CD14-positive monocyte (primary cell): ENCODE results near the gene MIAT. TPM values are rescaled to one million over a fixed set of nuclear protein-coding genes. Genes with fewer than 3 reads are reported as not detected.
A peak's percentile ranks its signal among the peaks of the same experiment; 100 is the strongest.

Experiments
- DNase-seq, 3 donors: peaks; one replicate each; pipeline ENCODE4 v3.0.0-alpha.2; 2011 to 2022
- H2AFZ ChIP-seq: 2 replicates; pipeline ENCODE4 v1.6.0; 2012; ENCODE audit warnings: mild to moderate bottlenecking, low read depth, low read length, inconsistent platforms; ENCODE audit not compliant: insufficient read depth, poor library complexity, severe bottlenecking
- H3K27ac ChIP-seq, 2 donors: 1 replicate in 1 of 2; 2 replicates in 1 of 2; pipeline ENCODE4 v1.5.1; 2012 to 2013; ENCODE audit warnings: low read length in 2 of 2, control low read depth in 1 of 2, inconsistent platforms in 1 of 2, low read depth in 1 of 2, mild to moderate bottlenecking in 1 of 2
- H3K27me3 ChIP-seq, 2 donors: one replicate each; pipeline versions ENCODE4 v1.6.0 to v1.6.1; 2011 to 2013; ENCODE audit warnings: low read length in 2 of 2; ENCODE audit not compliant: control insufficient read depth in 2 of 2, insufficient read depth in 2 of 2
- H3K36me3 ChIP-seq, 2 donors: replicated peaks in 1 of 2; 1 replicate in 1 of 2; 2 replicates in 1 of 2; pipeline versions ENCODE4 v1.5.1 to v1.6.1; 2012 to 2013; ENCODE audit warnings: low read length in 2 of 2, control low read depth in 1 of 2, inconsistent platforms in 1 of 2, mild to moderate bottlenecking in 1 of 2; ENCODE audit not compliant: insufficient read depth in 2 of 2, control insufficient read depth in 1 of 2
- H3K4me1 ChIP-seq, 2 donors: 1 replicate in 1 of 2; 2 replicates in 1 of 2; pipeline versions ENCODE4 v1.5.1 to v1.6.1; 2012 to 2013; ENCODE audit warnings: low read length in 2 of 2, control low read depth in 1 of 2, inconsistent platforms in 1 of 2, mild to moderate bottlenecking in 1 of 2, moderate library complexity in 1 of 2; ENCODE audit not compliant: insufficient read depth in 2 of 2, control insufficient read depth in 1 of 2
- H3K4me2 ChIP-seq: replicated peaks from 2 replicates; pipeline ENCODE3; 2012; ENCODE audit warnings: low read length, moderate library complexity, mild to moderate bottlenecking; ENCODE audit not compliant: poor library complexity, severe bottlenecking; ENCODE audit errors: extremely low read depth
- H3K4me3 ChIP-seq, 3 experiments: fragments of 200-600 bp in 1 of 3; sonication (generic) in 1 of 3; replicated peaks in 1 of 3; 1 replicate in 2 of 3; 2 replicates in 1 of 3; pipeline ENCODE4 v1.5.1; 2011 to 2013; ENCODE audit warnings: low read length in 3 of 3, mild to moderate bottlenecking in 3 of 3, control low read depth in 2 of 3, low read depth in 2 of 3, inconsistent platforms in 1 of 3, moderate library complexity in 1 of 3
- H3K79me2 ChIP-seq: 2 replicates; pipeline ENCODE4 v1.6.0; 2012; ENCODE audit warnings: mild to moderate bottlenecking, control low read depth, inconsistent platforms, low read length, moderate library complexity; ENCODE audit not compliant: insufficient read depth
- H3K9ac ChIP-seq: 2 replicates; pipeline ENCODE4 v1.6.0; 2017; ENCODE audit warnings: low read length, mild to moderate bottlenecking; ENCODE audit not compliant: insufficient read depth, poor library complexity, severe bottlenecking
- H3K9me3 ChIP-seq, 2 donors: replicated peaks in 1 of 2; 1 replicate in 1 of 2; 2 replicates in 1 of 2; pipeline versions ENCODE4 v1.5.1 to v1.6.1; 2012 to 2013; ENCODE audit warnings: low read length in 2 of 2, control low read depth in 1 of 2; ENCODE audit not compliant: control insufficient read depth in 1 of 2, insufficient read depth in 1 of 2
- H4K20me1 ChIP-seq: 2 replicates; pipeline ENCODE4 v1.6.0; 2012; ENCODE audit warnings: mild to moderate bottlenecking, low read length, control low read depth, moderate library complexity; ENCODE audit not compliant: insufficient read depth
- H3K27ac Mint-ChIP-seq, 7 donors: one replicate each; pipeline ENCODE4 v1.8.0; 2020; ENCODE audit warnings: mild to moderate bottlenecking in 7 of 7, mixed read lengths in 7 of 7, moderate library complexity in 6 of 7, inconsistent platforms in 2 of 7
- H3K27me3 Mint-ChIP-seq, 3 donors: one replicate each; pipeline ENCODE4 v1.8.0; 2021 to 2022; ENCODE audit warnings: low read depth in 3 of 3, mild to moderate bottlenecking in 3 of 3, mixed read lengths in 3 of 3, moderate library complexity in 3 of 3, inconsistent platforms in 1 of 3
- H3K36me3 Mint-ChIP-seq, 2 donors: one replicate each; pipeline ENCODE4 v1.8.0; 2020; ENCODE audit warnings: mixed read lengths in 2 of 2, inconsistent platforms in 1 of 2, mild to moderate bottlenecking in 1 of 2
- H3K4me1 Mint-ChIP-seq: one replicate; pipeline ENCODE4 v1.8.0; 2020; ENCODE audit warnings: mild to moderate bottlenecking, mixed read lengths
- H3K4me3 Mint-ChIP-seq, 2 donors: one replicate each; pipeline ENCODE4 v1.8.0; 2020; ENCODE audit warnings: mild to moderate bottlenecking in 2 of 2, mixed read lengths in 2 of 2, moderate library complexity in 1 of 2
- H3K9me3 Mint-ChIP-seq, 7 donors: one replicate each; pipeline ENCODE4 v1.8.0; 2020 to 2022; ENCODE audit warnings: mixed read lengths in 7 of 7, mild to moderate bottlenecking in 6 of 7, moderate library complexity in 6 of 7, inconsistent platforms in 2 of 7
- CTCF ChIP-seq: fragments of 200-600 bp; IDR thresholded peaks from one replicate; pipeline ENCODE4 v1.8.0; 2022; ENCODE audit warnings: antibody characterized with exemption, mild to moderate bottlenecking
- WGBS: methylation state at CpG from one replicate; pipeline ENCODE4 v1.1.5; 2013; ENCODE audit warnings: missing lambda C conversion rate; ENCODE audit not compliant: insufficient coverage; 5-methylcytosine and 5-hydroxymethylcytosine counted together
- intact Hi-C, 2 donors: fragments of 100-400 bp; cut with micrococcal nuclease; formaldehyde crosslinking; loops; one replicate each; pipeline versions ENCODE4 v1.15.0 to v1.15.1; 2023
- polyA plus RNA-seq, 3 donors: library from polyadenylated mRNA; depleted of rRNA in 1 of 3; unstranded in 2 of 3; stranded (reverse) in 1 of 3; fragments of 300-500 nt in 2 of 3; fragments of >200 nt in 1 of 3; fragmentation: Illumina TruSeq in 2 of 3; gene quantifications; 1 replicate in 2 of 3; 2 replicates in 1 of 3; pipeline ENCODE4 v1.2.3, GENCODE V29; 2012 to 2021

The MIAT gene
- polyA plus RNA-seq, 3 donors: 0.02 to 0.17 (median 0.03) TPM

DNA sequence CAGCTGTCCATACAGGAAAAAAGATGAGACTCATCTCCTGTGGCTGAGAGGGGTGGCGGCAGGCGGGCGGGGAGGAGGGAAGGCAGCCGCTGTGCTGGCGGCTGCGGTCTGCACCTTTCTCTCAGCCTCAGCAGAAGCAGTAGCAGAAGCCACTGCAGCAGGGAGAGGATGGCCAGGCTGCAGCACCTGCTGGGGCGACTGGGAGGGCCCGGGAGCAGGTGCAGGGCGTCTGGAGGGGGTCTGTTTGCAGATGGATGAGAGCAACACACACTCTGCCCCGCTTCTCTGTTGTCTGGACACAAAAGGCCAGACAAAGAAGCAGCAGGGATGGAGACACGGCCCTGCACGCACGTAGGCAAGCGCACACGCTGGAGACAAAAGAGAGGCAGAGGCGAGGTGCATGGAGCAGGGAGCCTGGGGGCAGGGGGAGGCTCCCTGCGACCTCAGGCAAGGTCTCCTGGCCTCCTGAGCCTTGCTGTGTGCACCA is 9.3 kb upstream of the MIAT start:
- H3K27me3 ChIP-seq: no peaks in the 10 kb centered on the region
- peak overlapping the region; percentile 60 for H3K4me2 ChIP-seq
- H3K4me1 ChIP-seq: peaks cover 46 to 54% of the 10 kb centered on the region in 2 donors
- intact Hi-C loops: no loop called here
- no peaks in the 10 kb centered on the region for H3K9me3 ChIP-seq
- TF ChIP-seq CTCF: no peak
- no peaks in the 10 kb centered on the region for H3K79me2 ChIP-seq
- H2AFZ ChIP-seq: peak overlapping the region; percentile 60
- H3K36me3 ChIP-seq: no peaks in the 10 kb centered on the region
- peak overlapping the region; percentile 38 for H3K9ac ChIP-seq
- peak overlapping the region in 1 of 3 experiments; percentile 58 for H3K4me3 ChIP-seq
- H4K20me1 ChIP-seq: no peaks in the 10 kb centered on the region
- DNase-seq: no peak
- Mint-ChIP-seq H3K27ac (peak overlapping the region in 3 of 7 donors; percentile 88 to 91 (median 88)), H3K36me3 (no peaks in the 10 kb centered on the region), H3K27me3 (peaks cover 0 to 3% (median 1%) of the 10 kb centered on the region in 3 donors), H3K9me3 (no peaks in the 10 kb centered on the region), H3K4me1 (peaks cover 61% of the 10 kb centered on the region), H3K4me3 (peak overlapping the region; percentile 12 to 69)
- 10% methylated on average over 14 of the region's 17 CpGs for WGBS
- H3K27ac ChIP-seq: peak overlapping the region; percentile 11 to 77

- Mint-ChIP-seq H3K27me3 (peaks cover 0 to 5% (median 1%) of the 10 kb centered on the region in 3 donors), H3K4me1 (peaks cover 58% of the 10 kb centered on the region), H3K9me3 (no peaks in the 10 kb centered on the region), H3K4me3 (peak overlapping the region; percentile 37 to 83), H3K36me3 (no peaks in the 10 kb centered on the region), H3K27ac (peak overlapping the region; percentile 72 to 92 (median 87))
- Histone ChIP-seq H3K79me2 (no peaks in the 10 kb centered on the region), H3K27me3 (no peaks in the 10 kb centered on the region), H3K36me3 (no peaks in the 10 kb centered on the region), H3K4me3 (peak overlapping the region in 1 of 3 experiments; percentile 58), H3K27ac (peak overlapping the region; percentile 58 to 77), H3K4me1 (peaks cover 45 to 51% of the 10 kb centered on the region in 2 donors), H4K20me1 (no peaks in the 10 kb centered on the region), H2AFZ (peak overlapping the region; percentile 60), H3K9ac (peak overlapping the region; percentile 38), H3K9me3 (no peaks in the 10 kb centered on the region), H3K4me2 (peak overlapping the region; percentile 60)
- no peak for TF ChIP-seq CTCF
- DNase-seq: peak; percentile 46 to 63 (median 60)
- WGBS: 21% methylated on average over 3 of the region's 6 CpGs
- intact Hi-C loops: no loop called here
Observed at GRCh38 chr22:26648528-26649388, 8.6 kb upstream of the MIAT start.
